ENCODE measurements around the gene NECTIN1.

The NECTIN1 gene

DNA sequence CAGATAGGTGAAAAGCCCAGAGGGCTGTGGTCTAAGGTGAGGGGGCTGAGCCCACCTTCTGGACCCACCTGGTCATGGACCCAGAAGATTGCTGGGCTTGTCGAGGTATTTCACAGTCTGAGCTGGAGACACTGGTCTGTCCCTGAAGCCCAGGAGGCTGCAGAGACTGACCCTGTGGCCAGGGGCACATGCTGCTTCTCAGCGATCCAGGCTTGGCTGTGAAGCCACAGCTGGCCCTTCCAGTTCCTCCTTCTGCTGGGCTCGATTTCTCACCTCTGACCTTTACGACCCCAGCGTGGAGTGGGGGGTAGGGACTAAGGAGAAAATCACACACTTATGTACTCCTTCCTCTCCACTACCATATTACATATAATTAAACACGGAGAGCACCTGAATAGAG, 88.5 kb downstream of the NECTIN1 start:
- DNase-seq (ENCODE audit: low spot score): no peak

DNA sequence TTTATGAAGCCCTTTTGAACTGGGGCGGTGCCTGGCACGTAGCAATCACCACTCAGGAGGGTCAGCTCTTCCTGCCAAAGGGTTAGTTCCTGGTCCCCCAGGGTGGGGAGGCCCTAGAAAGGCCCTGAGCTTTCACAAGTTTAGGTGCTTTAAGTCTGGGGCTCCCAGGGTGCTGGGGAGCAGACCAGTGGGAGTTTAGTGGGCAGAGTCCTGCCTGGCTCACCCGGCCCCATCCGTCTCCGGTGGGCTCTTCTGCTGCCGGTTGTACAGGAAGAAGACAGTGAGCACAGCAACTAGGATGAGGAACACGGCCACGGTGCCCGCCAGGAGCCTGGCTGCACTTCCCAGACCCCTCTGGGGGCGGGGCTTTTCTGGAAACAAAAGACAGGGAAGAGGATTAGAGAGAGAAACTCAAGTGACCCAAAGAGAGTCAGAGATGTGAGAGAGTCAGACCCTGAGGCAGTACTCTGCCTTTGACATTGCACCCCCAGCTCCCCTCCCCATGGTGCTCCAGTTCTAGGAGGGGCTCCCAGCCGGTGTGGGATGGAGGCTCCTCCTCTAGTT, 89.3 kb downstream of the NECTIN1 start:
- DNase-seq (ENCODE audit: low spot score): no peak

DNA sequence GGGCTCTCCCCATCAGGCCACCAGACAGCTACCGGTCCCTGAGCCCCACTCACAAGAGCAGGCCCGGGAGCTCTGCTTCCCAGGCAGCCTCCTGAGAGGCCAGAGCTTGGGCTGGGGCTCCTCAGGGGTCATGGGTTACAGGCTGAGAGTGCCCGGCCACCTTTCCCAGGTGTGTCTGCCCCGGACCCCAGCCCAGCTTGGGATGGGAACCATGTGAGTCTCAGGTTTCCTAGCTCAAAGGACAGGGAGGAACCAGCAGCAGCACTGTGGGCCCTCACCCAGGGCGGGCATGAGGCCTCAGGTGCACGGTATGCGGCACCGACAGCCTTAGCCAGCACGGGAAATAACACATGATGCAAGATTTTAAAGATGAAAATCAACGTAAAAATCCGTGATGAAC, 90.1 kb downstream of the NECTIN1 start:
- DNase-seq (ENCODE audit: low spot score): no peak

DNA sequence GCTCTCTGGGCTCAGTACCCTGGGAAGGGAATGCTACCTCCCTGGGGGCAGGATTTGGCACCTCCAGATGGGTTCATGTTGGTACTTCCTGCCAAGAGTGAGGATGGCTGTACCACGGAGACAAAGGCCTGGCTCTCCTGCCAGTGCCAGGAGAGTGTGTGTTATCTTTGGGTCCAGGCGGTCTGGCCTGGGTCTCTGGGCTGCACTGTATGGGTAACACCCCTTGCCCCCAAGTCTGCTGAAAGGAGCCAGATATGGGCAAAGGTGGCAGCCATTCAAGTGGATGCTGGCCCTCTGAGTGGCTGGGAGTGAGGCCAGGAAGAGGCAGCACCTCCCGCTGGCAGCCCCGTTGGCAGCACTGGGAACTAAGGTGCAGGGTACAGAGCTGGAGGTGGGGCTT, 91.5 kb downstream of the NECTIN1 start:
- no peak for DNase-seq (ENCODE audit: low spot score)

GRCh38 chr11:119635776-119636175, 93.2 kb downstream of the NECTIN1 start:
- no peak for DNase-seq (ENCODE audit: low spot score)

- DNase-seq (ENCODE audit: low spot score): no peak
Observed at GRCh38 chr11:119635041-119635740, 93.8 kb downstream of the NECTIN1 start.

- no peak for DNase-seq (ENCODE audit: low spot score)
Observed at GRCh38 chr11:119634301-119634700, 94.7 kb downstream of the NECTIN1 start.

DNA sequence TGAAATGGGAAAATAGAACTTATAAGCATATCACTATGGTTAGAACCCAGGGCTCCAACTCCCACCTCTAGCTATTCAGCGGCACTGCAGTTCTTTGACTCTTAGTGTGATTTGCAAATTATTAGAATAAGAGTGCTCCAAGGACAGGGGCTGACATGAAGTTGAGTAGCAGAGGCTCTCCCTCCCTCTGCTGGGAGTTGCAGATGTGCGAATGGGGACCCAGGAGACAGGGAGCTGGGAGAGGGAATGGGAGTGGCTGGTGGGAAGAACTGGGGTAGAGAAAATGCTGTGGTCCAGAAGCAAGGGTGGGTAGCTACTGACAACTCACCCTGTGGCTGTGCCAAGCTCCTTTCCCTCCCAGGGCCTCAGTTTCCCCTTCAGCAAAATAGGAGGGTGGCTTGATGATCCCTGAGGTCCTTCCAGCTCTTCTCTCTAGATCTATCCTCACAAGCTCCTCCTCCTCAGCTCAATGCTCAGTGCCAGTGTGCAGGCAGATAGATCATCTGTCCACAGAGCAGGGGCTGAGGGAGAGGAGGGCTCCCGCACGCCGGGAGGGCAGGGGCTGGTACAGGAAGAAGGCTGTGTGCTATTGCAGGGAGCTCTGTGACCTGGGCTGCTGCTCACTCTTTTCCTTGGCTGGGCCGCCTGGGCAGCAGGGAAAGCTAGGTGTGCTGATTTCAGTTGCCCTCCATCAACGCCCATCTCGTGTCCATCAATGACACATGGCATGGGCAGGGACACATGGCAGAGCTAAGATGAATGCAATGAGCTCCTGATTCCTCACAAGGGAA, 99.0 kb downstream of the NECTIN1 start:
- DNase-seq (ENCODE audit: low spot score): no peak

DNA sequence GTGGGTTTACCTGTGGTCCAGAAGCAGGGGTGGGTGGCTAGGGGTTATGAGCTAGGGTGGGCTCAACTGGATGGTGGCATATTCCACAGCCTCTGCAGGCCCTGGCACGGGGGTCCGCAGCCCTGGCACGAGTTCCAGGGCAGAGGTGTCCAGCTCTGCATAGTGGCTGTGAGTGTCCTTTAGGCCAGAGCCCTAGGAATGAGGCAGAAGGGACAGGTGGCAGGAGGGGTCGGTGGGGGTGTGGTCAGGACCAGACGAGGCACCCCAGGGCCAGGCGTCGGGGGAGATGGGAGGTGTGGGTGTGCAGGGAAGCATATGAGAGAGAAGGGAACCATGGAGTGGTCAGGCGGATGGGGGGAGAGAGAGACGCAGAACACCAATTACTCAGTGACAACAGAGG, 99.9 kb downstream of the NECTIN1 start:
- DNase-seq (ENCODE audit: low spot score): no peak

- no peak for DNase-seq (ENCODE audit: low spot score)
Observed at GRCh38 chr11:119627286-119627685, 101.7 kb downstream of the NECTIN1 start.

- DNase-seq (ENCODE audit: low spot score): no peak
Observed at GRCh38 chr11:119626871-119627270, 102.1 kb downstream of the NECTIN1 start.

GRCh38 chr11:119626197-119626841, 102.7 kb downstream of the NECTIN1 start:
- DNase-seq (ENCODE audit: low spot score): no peak

- no peak for DNase-seq (ENCODE audit: low spot score)
Observed at GRCh38 chr11:119625206-119625978, 103.6 kb downstream of the NECTIN1 start.

- DNase-seq (ENCODE audit: low spot score): no peak
Observed at GRCh38 chr11:119624629-119625028, 104.4 kb downstream of the NECTIN1 start.

GRCh38 chr11:119624102-119624615, 104.8 kb downstream of the NECTIN1 start:
- peak; percentile 49 for DNase-seq (ENCODE audit: low spot score)

GRCh38 chr11:119623682-119624081, 105.3 kb downstream of the NECTIN1 start:
- DNase-seq (ENCODE audit: low spot score): no peak

- DNase-seq (ENCODE audit: low spot score): no peak
Observed at GRCh38 chr11:119622454-119623143, 106.4 kb downstream of the NECTIN1 start.

DNA sequence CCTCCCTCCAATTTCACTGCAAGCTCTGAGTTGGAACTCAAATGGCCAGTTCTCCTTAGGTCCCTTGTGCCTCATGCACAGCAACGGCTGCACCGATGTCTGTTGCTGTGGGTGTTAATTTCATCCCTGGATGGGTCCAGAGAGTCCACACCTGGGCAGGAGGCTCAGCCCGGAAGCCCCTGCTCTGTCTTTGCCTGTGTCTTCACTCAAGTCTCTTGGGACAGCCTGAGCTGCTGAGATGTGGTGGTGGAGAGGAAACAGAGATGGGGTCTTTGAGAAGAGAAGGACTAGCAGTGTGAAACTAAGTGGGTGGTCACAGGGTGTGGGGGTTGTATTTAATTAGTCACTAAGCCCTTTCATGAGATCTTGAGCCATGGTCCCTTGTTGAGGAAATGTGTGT, 109.3 kb downstream of the NECTIN1 start:
- DNase-seq (ENCODE audit: low spot score): no peak

DNA sequence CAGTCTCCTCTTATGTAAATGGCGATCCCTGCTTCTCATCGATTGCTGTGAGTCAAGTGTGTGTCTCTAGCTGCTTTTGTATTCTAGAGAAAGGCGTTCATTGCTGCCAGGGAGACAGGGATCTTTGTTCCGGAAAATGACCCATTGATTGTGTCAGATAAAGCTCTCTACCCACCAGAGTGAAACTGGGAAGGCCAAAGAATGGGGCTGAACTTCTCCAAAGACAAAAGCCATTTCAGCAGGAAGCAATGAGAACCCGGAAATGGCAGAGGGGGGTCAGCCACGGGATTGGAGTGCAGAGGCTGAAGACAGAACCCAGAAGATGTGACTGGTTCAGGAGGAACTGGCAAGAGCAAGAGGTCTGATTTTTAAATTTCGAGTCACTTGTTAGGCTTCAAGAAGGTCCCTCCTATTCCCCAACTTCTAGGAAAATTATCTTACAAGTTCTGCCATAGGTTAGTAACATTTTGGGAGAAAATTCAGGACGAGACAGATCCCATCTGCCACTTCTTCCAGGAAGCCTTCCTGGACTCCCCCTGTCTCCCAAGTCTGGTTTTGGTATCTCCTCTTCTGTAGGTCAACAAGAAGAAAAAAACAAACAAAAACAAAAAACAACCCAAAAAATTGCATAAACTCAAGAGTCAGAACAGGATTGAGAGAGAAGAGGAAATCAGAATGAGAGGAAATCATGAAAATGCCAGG, 110.6 kb downstream of the NECTIN1 start:
- no peak for DNase-seq (ENCODE audit: low spot score)

GRCh38 chr11:119617340-119617713, 111.7 kb downstream of the NECTIN1 start:
- no peak for DNase-seq (ENCODE audit: low spot score)

Measured in AG08396 (cell line).